Measurements from ENCODE around the gene MED6. TPM values are rescaled to one million over a fixed set of nuclear protein-coding genes. Genes with fewer than 3 reads are reported as not detected.

MED6 gene
- total RNA-seq (2014; rRNA removed; shearing (Covaris generic)) (49.2 and 49.4 TPM in 2 replicates), polyA plus RNA-seq (2016; fragmentation: Nextera tagmentation; extraction: Ambion mirVana) (32.1 and 49.6 TPM in 2 replicates)
- long read RNA-seq, transcript MED6-201 (8 exons, 1,995 nt), result major isoform, 11 of 12 reads
- long read RNA-seq, partial matches to known transcripts, result 0 of 12 reads
- long read RNA-seq, other reads (novel, unspliced or antisense), result 1 of 12 reads

- H3K4me3 Mint-ChIP-seq, result peak within 1 kb of the TSS; percentile 100
- Histone ChIP-seq H3K36me3 (ENCODE audit: insufficient read depth) (peaks cover 6% of the 10 kb centered on the region; the same call in 1 of the 2 replicates), H3K79me2 (replicated peaks; ENCODE audit: insufficient read depth) (peaks cover 49% of the 10 kb centered on the region), H3F3A (replicated peaks; ENCODE audit: low read depth) (no peaks in the 10 kb centered on the region), H3K27ac (ENCODE audit: low read depth) (peak within 1 kb of the TSS; percentile 82), H3K27me3 (ENCODE audit: insufficient read depth) (no peaks in the 10 kb centered on the region), H3K9me2 (ENCODE audit: insufficient read depth) (no peaks in the 10 kb centered on the region), H2AFZ (peak within 1 kb of the TSS; percentile 72), H4K20me1 (replicated peaks; ENCODE audit: insufficient read depth) (0 out of 2 replicates have a peak, but pooled peaks cover 4% of the 10 kb centered on the region), H3K4me2 (peak within 1 kb of the TSS; percentile 92), H3K4me1 (ENCODE audit: insufficient read depth) (peaks cover 6% of the 10 kb centered on the region; the same call in 1 of the 2 replicates), H3K4me3 (peak within 1 kb of the TSS; percentile 81)
- peaks cover 9% of the 10 kb centered on the region; the same call in 2 of the 3 replicates for H3K36me3 Mint-ChIP-seq (ENCODE audit: low read depth)
- ATAC-seq (peak; percentile 95), DNase-seq (ENCODE audit: low spot score) (peak; percentile 98)
- peaks cover 9% of the 10 kb centered on the region for H3K4me1 Mint-ChIP-seq
- TF ChIP-seq, protein P1, sequence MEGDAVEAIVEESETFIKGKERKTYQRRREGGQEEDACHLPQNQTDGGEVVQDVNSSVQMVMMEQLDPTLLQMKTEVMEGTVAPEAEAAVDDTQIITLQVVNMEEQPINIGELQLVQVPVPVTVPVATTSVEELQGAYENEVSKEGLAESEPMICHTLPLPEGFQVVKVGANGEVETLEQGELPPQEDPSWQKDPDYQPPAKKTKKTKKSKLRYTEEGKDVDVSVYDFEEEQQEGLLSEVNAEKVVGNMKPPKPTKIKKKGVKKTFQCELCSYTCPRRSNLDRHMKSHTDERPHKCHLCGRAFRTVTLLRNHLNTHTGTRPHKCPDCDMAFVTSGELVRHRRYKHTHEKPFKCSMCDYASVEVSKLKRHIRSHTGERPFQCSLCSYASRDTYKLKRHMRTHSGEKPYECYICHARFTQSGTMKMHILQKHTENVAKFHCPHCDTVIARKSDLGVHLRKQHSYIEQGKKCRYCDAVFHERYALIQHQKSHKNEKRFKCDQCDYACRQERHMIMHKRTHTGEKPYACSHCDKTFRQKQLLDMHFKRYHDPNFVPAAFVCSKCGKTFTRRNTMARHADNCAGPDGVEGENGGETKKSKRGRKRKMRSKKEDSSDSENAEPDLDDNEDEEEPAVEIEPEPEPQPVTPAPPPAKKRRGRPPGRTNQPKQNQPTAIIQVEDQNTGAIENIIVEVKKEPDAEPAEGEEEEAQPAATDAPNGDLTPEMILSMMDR (conservative IDR thresholded peaks at IDR 0.05; ENCODE audit: low read depth in 2 of 2), result no peak
- TF ChIP-seq JUNB (IDR thresholded peaks at IDR 0.05; ENCODE audit: unreplicated experiment) (no peak), ETS1 (IDR thresholded peaks at IDR 0.05) (peak; percentile 87), POLR2AphosphoS5 (IDR thresholded peaks at IDR 0.05; ENCODE audit: low read depth) (peak; percentile 62), ZNF114 (CRISPR knock-in tag; IDR thresholded peaks at IDR 0.05) (no peak), CREB1 (CRISPR knock-in tag; IDR thresholded peaks at IDR 0.05; ENCODE audit: low read depth) (peak; percentile 97)
- peaks cover 5% of the 10 kb centered on the region for H3K27me3 Mint-ChIP-seq (ENCODE audit: insufficient read depth, low read depth, poor library complexity)
- H3K9me3 Mint-ChIP-seq, result no peaks in the 10 kb centered on the region
- H3K27ac Mint-ChIP-seq, result peak within 1 kb of the TSS; percentile 99
Observed at GRCh38 chr14:70600382-70601157, at the start of gene MED6. Gene MED6 (minus strand): TSS chr14:70600655. CDS start chr14:70600637, 18 bp downstream.

GRCh38 chr14:70649803-70650202 is 49.3 kb upstream of the MED6 start:
- ATAC-seq, result no peak
- Mint-ChIP-seq H3K4me3 (no peak overlapping the region), H3K27me3 (ENCODE audit: insufficient read depth, low read depth, poor library complexity) (peaks cover 18% of the 10 kb centered on the region), H3K36me3 (ENCODE audit: low read depth) (peaks cover 80% of the 10 kb centered on the region), H3K4me1 (peaks cover 86% of the 10 kb centered on the region), H3K27ac (peak overlapping the region; percentile 70), H3K9me3 (no peaks in the 10 kb centered on the region)
- no peak for DNase-seq (ENCODE audit: low spot score)
- no peak overlapping the region for H3K4me2 ChIP-seq
- no peak overlapping the region for H3K4me3 ChIP-seq
- H3K4me1 ChIP-seq (ENCODE audit: insufficient read depth), result peaks cover 76% of the 10 kb centered on the region
- no peak overlapping the region for H3K27ac ChIP-seq (ENCODE audit: low read depth)
- H3K36me3 ChIP-seq (ENCODE audit: insufficient read depth), result peaks cover 9% of the 10 kb centered on the region
- no peaks in the 10 kb centered on the region for H4K20me1 ChIP-seq (replicated peaks; ENCODE audit: insufficient read depth)
- H2AFZ ChIP-seq, result no peak overlapping the region
- no peaks in the 10 kb centered on the region for H3K27me3 ChIP-seq (ENCODE audit: insufficient read depth)
- H3F3A ChIP-seq (replicated peaks; ENCODE audit: low read depth), result peaks cover 23% of the 10 kb centered on the region
- H3K9me2 ChIP-seq (ENCODE audit: insufficient read depth), result peaks cover 8% of the 10 kb centered on the region; the same call in 1 of the 2 replicates
- peaks cover 90% of the 10 kb centered on the region for H3K79me2 ChIP-seq (replicated peaks; ENCODE audit: insufficient read depth)
- TF ChIP-seq ZNF331 (CRISPR knock-in tag; IDR thresholded peaks at IDR 0.05; ENCODE audit: low read depth), result no peak
- no peak for TF ChIP-seq EZH2phosphoT487 (IDR thresholded peaks at IDR 0.05; ENCODE audit: unreplicated experiment)
- no peak for TF ChIP-seq ZNF114 (CRISPR knock-in tag; IDR thresholded peaks at IDR 0.05)
- TF ChIP-seq NANOG (IDR thresholded peaks at IDR 0.05; ENCODE audit: borderline replicate concordance), result no peak
- TF ChIP-seq, protein P2, sequence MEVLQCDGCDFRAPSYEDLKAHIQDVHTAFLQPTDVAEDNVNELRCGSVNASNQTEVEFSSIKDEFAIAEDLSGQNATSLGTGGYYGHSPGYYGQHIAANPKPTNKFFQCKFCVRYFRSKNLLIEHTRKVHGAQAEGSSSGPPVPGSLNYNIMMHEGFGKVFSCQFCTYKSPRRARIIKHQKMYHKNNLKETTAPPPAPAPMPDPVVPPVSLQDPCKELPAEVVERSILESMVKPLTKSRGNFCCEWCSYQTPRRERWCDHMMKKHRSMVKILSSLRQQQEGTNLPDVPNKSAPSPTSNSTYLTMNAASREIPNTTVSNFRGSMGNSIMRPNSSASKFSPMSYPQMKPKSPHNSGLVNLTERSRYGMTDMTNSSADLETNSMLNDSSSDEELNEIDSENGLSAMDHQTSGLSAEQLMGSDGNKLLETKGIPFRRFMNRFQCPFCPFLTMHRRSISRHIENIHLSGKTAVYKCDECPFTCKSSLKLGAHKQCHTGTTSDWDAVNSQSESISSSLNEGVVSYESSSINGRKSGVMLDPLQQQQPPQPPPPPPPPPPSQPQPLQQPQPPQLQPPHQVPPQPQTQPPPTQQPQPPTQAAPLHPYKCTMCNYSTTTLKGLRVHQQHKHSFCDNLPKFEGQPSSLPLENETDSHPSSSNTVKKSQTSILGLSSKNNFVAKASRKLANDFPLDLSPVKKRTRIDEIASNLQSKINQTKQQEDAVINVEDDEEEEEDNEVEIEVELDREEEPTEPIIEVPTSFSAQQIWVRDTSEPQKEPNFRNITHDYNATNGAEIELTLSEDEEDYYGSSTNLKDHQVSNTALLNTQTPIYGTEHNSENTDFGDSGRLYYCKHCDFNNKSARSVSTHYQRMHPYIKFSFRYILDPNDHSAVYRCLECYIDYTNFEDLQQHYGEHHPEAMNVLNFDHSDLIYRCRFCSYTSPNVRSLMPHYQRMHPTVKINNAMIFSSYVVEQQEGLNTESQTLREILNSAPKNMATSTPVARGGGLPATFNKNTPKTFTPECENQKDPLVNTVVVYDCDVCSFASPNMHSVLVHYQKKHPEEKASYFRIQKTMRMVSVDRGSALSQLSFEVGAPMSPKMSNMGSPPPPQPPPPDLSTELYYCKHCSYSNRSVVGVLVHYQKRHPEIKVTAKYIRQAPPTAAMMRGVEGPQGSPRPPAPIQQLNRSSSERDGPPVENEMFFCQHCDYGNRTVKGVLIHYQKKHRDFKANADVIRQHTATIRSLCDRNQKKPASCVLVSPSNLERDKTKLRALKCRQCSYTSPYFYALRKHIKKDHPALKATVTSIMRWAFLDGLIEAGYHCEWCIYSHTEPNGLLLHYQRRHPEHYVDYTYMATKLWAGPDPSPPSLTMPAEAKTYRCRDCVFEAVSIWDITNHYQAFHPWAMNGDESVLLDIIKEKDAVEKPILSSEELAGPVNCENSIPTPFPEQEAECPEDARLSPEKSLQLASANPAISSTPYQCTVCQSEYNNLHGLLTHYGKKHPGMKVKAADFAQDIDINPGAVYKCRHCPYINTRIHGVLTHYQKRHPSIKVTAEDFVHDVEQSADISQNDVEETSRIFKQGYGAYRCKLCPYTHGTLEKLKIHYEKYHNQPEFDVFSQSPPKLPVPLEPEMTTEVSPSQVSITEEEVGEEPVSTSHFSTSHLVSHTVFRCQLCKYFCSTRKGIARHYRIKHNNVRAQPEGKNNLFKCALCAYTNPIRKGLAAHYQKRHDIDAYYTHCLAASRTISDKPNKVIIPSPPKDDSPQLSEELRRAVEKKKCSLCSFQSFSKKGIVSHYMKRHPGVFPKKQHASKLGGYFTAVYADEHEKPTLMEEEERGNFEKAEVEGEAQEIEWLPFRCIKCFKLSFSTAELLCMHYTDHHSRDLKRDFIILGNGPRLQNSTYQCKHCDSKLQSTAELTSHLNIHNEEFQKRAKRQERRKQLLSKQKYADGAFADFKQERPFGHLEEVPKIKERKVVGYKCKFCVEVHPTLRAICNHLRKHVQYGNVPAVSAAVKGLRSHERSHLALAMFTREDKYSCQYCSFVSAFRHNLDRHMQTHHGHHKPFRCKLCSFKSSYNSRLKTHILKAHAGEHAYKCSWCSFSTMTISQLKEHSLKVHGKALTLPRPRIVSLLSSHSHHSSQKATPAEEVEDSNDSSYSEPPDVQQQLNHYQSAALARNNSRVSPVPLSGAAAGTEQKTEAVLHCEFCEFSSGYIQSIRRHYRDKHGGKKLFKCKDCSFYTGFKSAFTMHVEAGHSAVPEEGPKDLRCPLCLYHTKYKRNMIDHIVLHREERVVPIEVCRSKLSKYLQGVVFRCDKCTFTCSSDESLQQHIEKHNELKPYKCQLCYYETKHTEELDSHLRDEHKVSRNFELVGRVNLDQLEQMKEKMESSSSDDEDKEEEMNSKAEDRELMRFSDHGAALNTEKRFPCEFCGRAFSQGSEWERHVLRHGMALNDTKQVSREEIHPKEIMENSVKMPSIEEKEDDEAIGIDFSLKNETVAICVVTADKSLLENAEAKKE (CRISPR knock-in tag; IDR thresholded peaks at IDR 0.05), result no peak
- TF ChIP-seq EZH2 (IDR thresholded peaks at IDR 0.05; ENCODE audit: low read depth, unreplicated experiment), result no peak

Measured in GM23338 (cell line).